Prostate gland (tissue), 2 donors: ENCODE measurements around the gene EXD3.

Experiments
- POLR2A ChIP-seq: fragments of 450-650 bp; IDR thresholded peaks from one replicate; pipeline ENCODE4 v1.6.1; 2016; ENCODE audit warnings: antibody characterized with exemption, mild to moderate bottlenecking
- TF ChIP-seq, protein P1 (sequence below), 4 experiments: fragments of 200-600 bp in 2 of 4; fragments of 450-650 bp in 2 of 4; sonication (generic) in 2 of 4; IDR thresholded peaks; 1 replicate in 3 of 4; 2 replicates in 1 of 4; pipeline ENCODE4 v1.5.1; 2016 to 2019; ENCODE audit warnings: antibody characterized with exemption in 4 of 4, mild to moderate bottlenecking in 2 of 4, moderate library complexity in 2 of 4

DNA sequence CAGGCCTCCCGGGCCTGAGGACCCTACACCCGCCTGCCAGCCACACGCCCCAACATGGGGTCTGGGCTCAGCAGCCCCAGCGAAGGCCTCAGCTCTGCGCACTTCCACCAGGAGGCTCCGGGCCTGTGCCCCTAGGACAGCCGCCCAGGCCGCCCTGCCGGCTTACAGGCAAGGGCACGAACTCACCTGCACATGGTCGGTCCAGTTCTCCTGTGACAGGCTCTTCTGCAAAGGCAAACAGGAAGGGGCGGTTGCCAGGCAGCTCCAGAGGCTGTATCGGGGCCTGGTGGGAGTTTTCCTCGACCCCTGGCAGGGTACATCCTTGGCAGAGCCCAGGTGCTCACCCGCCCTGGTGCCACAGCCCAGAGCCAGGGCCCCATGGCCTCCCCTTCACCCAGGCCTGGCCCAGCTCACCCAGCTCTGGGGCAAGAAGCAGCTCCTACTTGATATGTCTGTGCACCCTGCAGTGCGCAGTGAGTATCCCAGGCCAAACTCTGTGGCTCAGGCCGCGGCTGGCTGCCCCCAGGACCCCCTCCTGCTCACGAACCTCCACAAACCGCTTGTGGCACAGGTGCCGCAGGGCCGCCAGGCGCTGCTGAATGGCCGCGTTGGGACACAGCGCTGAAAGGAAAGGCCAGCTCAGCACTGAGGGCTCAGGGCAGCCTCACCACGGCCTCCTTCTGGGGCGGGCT is 68.7 kb downstream of the EXD3 start:
- TF ChIP-seq, protein P1, sequence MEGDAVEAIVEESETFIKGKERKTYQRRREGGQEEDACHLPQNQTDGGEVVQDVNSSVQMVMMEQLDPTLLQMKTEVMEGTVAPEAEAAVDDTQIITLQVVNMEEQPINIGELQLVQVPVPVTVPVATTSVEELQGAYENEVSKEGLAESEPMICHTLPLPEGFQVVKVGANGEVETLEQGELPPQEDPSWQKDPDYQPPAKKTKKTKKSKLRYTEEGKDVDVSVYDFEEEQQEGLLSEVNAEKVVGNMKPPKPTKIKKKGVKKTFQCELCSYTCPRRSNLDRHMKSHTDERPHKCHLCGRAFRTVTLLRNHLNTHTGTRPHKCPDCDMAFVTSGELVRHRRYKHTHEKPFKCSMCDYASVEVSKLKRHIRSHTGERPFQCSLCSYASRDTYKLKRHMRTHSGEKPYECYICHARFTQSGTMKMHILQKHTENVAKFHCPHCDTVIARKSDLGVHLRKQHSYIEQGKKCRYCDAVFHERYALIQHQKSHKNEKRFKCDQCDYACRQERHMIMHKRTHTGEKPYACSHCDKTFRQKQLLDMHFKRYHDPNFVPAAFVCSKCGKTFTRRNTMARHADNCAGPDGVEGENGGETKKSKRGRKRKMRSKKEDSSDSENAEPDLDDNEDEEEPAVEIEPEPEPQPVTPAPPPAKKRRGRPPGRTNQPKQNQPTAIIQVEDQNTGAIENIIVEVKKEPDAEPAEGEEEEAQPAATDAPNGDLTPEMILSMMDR (IDR thresholded peaks at IDR 0.05): no peak
- TF ChIP-seq POLR2A: no peak
